Measurements from ENCODE around the gene SSH3. TPM values are rescaled to one million over a fixed set of nuclear protein-coding genes. Genes with fewer than 3 reads are reported as not detected.

Gene SSH3
- total RNA-seq, 4 donors from 2014 or later, result 7.7 to 48.8 (median 19.1) TPM

DNA sequence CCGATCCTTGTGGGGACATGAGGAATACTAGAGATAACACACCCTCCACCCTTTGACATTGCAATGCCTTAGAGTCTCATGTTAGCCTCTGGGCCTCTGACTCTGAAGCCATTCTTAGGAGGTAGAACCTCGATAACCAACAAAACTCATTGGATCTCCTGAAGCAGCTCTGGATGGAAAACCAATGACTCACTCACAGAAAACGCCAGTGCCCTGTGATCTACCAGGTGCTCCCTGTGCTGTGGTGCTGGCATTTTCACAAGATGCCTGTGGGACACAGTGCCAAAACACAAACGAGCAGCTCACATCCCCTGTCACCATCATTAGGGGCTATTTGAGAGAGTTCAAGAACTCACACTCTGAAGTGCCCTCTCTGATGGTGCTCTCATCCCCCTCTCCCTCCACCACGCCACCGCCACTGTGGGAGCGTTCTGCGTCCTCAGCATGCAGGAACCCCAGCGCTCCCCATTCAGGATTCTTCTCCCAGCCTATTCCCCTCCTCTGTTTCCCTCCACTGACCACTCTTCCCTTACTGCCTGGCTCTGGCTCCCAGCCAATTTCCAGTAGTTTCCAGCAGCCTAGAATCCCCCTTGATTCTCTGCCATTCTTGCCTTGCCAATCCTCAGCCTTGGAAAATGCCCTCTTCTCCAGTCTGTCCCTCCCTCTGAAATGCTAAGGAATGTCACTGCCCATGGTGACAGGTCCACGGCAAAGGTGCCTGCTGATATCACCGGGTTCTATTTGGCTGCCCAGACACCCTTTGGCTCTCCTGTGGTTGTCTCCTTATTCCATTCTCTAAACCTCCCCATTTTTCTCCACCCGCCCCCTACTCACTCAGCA lies 54.7 kb downstream of the SSH3 start:
- DNase-seq, result no peak
- intact Hi-C loops (cut with DNase I; ENCODE audit: low total_unique reads), result loop anchor here (2.0 kb wide), 1 partner anchor 25 kb away; no protein-coding TSS in a partner anchor
- TF ChIP-seq, protein P1, sequence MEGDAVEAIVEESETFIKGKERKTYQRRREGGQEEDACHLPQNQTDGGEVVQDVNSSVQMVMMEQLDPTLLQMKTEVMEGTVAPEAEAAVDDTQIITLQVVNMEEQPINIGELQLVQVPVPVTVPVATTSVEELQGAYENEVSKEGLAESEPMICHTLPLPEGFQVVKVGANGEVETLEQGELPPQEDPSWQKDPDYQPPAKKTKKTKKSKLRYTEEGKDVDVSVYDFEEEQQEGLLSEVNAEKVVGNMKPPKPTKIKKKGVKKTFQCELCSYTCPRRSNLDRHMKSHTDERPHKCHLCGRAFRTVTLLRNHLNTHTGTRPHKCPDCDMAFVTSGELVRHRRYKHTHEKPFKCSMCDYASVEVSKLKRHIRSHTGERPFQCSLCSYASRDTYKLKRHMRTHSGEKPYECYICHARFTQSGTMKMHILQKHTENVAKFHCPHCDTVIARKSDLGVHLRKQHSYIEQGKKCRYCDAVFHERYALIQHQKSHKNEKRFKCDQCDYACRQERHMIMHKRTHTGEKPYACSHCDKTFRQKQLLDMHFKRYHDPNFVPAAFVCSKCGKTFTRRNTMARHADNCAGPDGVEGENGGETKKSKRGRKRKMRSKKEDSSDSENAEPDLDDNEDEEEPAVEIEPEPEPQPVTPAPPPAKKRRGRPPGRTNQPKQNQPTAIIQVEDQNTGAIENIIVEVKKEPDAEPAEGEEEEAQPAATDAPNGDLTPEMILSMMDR (IDR thresholded peaks at IDR 0.05), result no peak
- TF ChIP-seq POLR2A (IDR thresholded peaks at IDR 0.05), result no peak
- peaks cover 23 to 37% of the 10 kb centered on the region in 2 donors for H3K4me1 ChIP-seq
- H3K4me3 ChIP-seq, result no peak overlapping the region
- H3K36me3 ChIP-seq, result no peaks in the 10 kb centered on the region
- H3K9me3 ChIP-seq, result no peaks in the 10 kb centered on the region
- H3K27ac ChIP-seq, result peak overlapping the region; percentile 97 to 99
- no peaks in the 10 kb centered on the region for H3K27me3 ChIP-seq

Small RNA genes within 50 kb of the gene (small RNA-seq; reads per million reads assigned to genes)
- gene RN7SKP239, result not detected

Other genes starting within 250 kb of the SSH3 start
- gene RHOD, start 246.7 kb upstream of the SSH3 start, total RNA-seq, result 10 to 100 TPM in 2 of 4 donors, 1 to 10 TPM in 2; 9.4 to 23.6 (median 10.4) TPM
- gene KDM2A, start 184.3 kb upstream of the SSH3 start, total RNA-seq, result 10 to 100 TPM; 48.2 to 94.9 (median 73.5) TPM
- gene GRK2, start 37.1 kb upstream of the SSH3 start, total RNA-seq, result 10 to 100 TPM; 25.0 to 93.8 (median 64.2) TPM
- gene ANKRD13D, start 14.2 kb upstream of the SSH3 start, total RNA-seq, result 10 to 100 TPM in 3 of 4 donors, 1 to 10 TPM in 1; 7.4 to 63.7 (median 22.5) TPM
- 10 to 100 TPM in 3 of 4 donors, 1 to 10 TPM in 1; 8.7 to 65.6 (median 31.3) TPM for gene POLD4, start 50.0 kb downstream of the SSH3 start, total RNA-seq
- 10 to 100 TPM in 1 of 4 donors, 1 to 10 TPM in 2, under 1 TPM in 1; 0.77 to 19.3 (median 7.4) TPM for gene CLCF1, start 70.1 kb downstream of the SSH3 start, total RNA-seq
- gene RAD9A, start 88.5 kb downstream of the SSH3 start, total RNA-seq, result 10 to 100 TPM in 2 of 4 donors, 1 to 10 TPM in 2; 2.6 to 37.3 (median 11.6) TPM
- 100 to 1,000 TPM in 1 of 4 donors, 10 to 100 TPM in 3; 15.9 to 180 (median 77.1) TPM for gene PPP1CA, start 98.3 kb downstream of the SSH3 start, total RNA-seq
- gene TBC1D10C, start 100.6 kb downstream of the SSH3 start, total RNA-seq, result 1 to 10 TPM in 2 of 4 donors, not detected in 2; 1.3 to 2.5 TPM
- 1 to 10 TPM in 1 of 4 donors, under 1 TPM in 1, not detected in 2; 0.76 to 3.3 TPM for gene CARNS1, start 112.1 kb downstream of the SSH3 start, total RNA-seq
- 10 to 100 TPM; 25.6 to 45.0 (median 30.7) TPM for gene RPS6KB2, start 125.0 kb downstream of the SSH3 start, total RNA-seq
- 1 to 10 TPM in 3 of 4 donors, under 1 TPM in 1; 0.29 to 5.0 (median 1.9) TPM for gene PTPRCAP, start 134.2 kb downstream of the SSH3 start, total RNA-seq
- 10 to 100 TPM; 34.7 to 79.2 (median 69.0) TPM for gene CORO1B, start 139.9 kb downstream of the SSH3 start, total RNA-seq
- gene GPR152, start 149.2 kb downstream of the SSH3 start, total RNA-seq, result not detected
- gene CABP4, start 151.8 kb downstream of the SSH3 start, total RNA-seq, result 1 to 10 TPM in 1 of 4 donors, under 1 TPM in 1, not detected in 2; 0.67 to 1.9 TPM
- 10 to 100 TPM in 3 of 4 donors, 1 to 10 TPM in 1; 6.9 to 59.5 (median 36.0) TPM for gene TMEM134, start 165.7 kb downstream of the SSH3 start, total RNA-seq
- gene AIP, start 179.5 kb downstream of the SSH3 start, total RNA-seq, result 100 to 1,000 TPM in 1 of 4 donors, 10 to 100 TPM in 3; 52.9 to 131 (median 85.5) TPM
- gene PITPNM1, start 201.8 kb downstream of the SSH3 start, total RNA-seq, result 10 to 100 TPM in 3 of 4 donors, 1 to 10 TPM in 1; 7.9 to 89.7 (median 15.2) TPM
- 10 to 100 TPM in 1 of 4 donors, 1 to 10 TPM in 3; 2.1 to 28.7 (median 6.9) TPM for gene CDK2AP2, start 204.6 kb downstream of the SSH3 start, total RNA-seq
- not detected for gene CABP2, start 219.9 kb downstream of the SSH3 start, total RNA-seq